ENCODE measurements around the gene C11orf68.

DNA sequence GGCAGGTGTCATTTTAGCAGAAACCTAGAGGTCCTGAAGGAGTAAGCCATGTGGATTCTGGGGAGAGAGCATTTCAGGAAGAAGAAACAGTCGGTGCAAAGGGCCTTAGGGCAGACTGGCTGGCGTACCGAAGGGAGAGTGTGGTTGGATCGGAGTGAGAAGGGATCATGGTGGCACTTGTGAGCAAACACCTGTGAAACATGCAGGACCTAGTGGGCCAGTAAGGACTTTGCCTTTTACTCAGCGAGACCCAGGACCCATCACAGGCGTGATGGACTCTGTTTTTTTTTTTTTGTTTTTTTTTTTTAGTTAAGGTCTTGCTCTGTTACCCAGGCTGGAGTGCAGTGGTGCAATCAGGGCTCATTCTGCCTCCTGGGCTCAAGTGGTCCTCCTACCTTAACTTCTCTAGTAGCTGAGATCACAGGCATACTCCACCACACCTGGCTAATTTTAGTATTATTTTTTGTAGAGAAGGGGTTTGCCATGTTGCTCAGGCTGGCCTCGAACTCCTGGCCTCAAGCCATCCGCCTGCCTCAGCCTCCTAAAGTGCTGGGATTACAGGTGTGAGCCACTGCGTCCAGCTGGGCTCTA is 23.0 kb upstream of the C11orf68 start:
- TF ChIP-seq CTCF (IDR thresholded peaks at IDR 0.05; ENCODE audit: low read length) (no peak), EZH2 (IDR thresholded peaks at IDR 0.05; ENCODE audit: borderline replicate concordance, low read length) (no peak)

Measured in OCI-LY1 (cell line).